Lower leg skin (tissue), 3 donors: ENCODE results near the gene LBX2.

Experiments
- CTCF ChIP-seq, 3 donors: fragments of 450-650 bp; IDR thresholded peaks; one replicate each; pipeline ENCODE4 v1.5.1; 2016; ENCODE audit warnings: antibody characterized with exemption in 3 of 3, mild to moderate bottlenecking in 3 of 3, moderate library complexity in 2 of 3
- POLR2A ChIP-seq, 2 donors: fragments of 450-650 bp; IDR thresholded peaks; one replicate each; pipeline ENCODE4 v1.6.1; 2016 to 2017; ENCODE audit warnings: antibody characterized with exemption in 2 of 2, mild to moderate bottlenecking in 1 of 2, moderate library complexity in 1 of 2

- TF ChIP-seq CTCF (IDR thresholded peaks at IDR 0.05) (no peak), POLR2A (IDR thresholded peaks at IDR 0.05) (no peak)
Measured at GRCh38 chr2:74500578-74500946, 1.2 kb upstream of the LBX2 start.
